Spleen (tissue), 13 donors: ENCODE results near the gene RASEF. TPM values are rescaled to one million over a fixed set of nuclear protein-coding genes. Genes with fewer than 3 reads are reported as not detected.
A peak's percentile ranks its signal among the peaks of the same experiment; 100 is the strongest.

Source experiments
- DNase-seq: peaks from one replicate; pipeline ENCODE4 v3.0.0-alpha.2; 2020
- H3K27ac ChIP-seq, 8 donors: fragments of 200-600 bp; sonication (generic) in 7 of 8; 1 replicate in 4 of 8; 2 replicates in 4 of 8; pipeline versions ENCODE4 v1.5.0 to v1.8.0; 2016 to 2021; ENCODE audit warnings: inconsistent platforms in 4 of 8, mild to moderate bottlenecking in 4 of 8, moderate library complexity in 1 of 8
- H3K27me3 ChIP-seq, 7 donors: fragments of 200-600 bp; sonication (generic) in 6 of 7; replicated peaks in 1 of 7; 1 replicate in 4 of 7; 2 replicates in 3 of 7; pipeline versions ENCODE4 v1.5.0 to v1.8.0; 2016 to 2021; ENCODE audit warnings: inconsistent platforms in 3 of 7, mild to moderate bottlenecking in 1 of 7
- H3K36me3 ChIP-seq, 6 donors: fragments of 200-600 bp; sonication (generic) in 5 of 6; 1 replicate in 4 of 6; 2 replicates in 2 of 6; pipeline versions ENCODE4 v1.5.0 to v1.8.0; 2016 to 2021; ENCODE audit warnings: inconsistent platforms in 2 of 6
- H3K4me1 ChIP-seq, 6 donors: fragments of 200-600 bp; sonication (generic) in 5 of 6; 1 replicate in 3 of 6; 2 replicates in 3 of 6; pipeline versions ENCODE4 v1.5.0 to v1.8.0; 2016 to 2021; ENCODE audit warnings: inconsistent platforms in 3 of 6
- H3K4me3 ChIP-seq, 8 donors: fragments of 200-600 bp; sonication (generic) in 7 of 8; 1 replicate in 4 of 8; 2 replicates in 4 of 8; pipeline versions ENCODE4 v1.5.0 to v1.8.0; 2016 to 2021; ENCODE audit warnings: inconsistent platforms in 4 of 8, mild to moderate bottlenecking in 4 of 8, moderate library complexity in 2 of 8
- H3K9me3 ChIP-seq, 8 donors: fragments of 200-600 bp; sonication (generic) in 7 of 8; 1 replicate in 4 of 8; 2 replicates in 4 of 8; pipeline versions ENCODE4 v1.5.0 to v1.8.0; 2016 to 2021; ENCODE audit warnings: inconsistent platforms in 4 of 8
- POLR2A ChIP-seq, 3 donors: fragments of 450-650 bp; IDR thresholded peaks; one replicate each; pipeline ENCODE4 v1.5.1; 2017; ENCODE audit warnings: antibody characterized with exemption in 3 of 3, mild to moderate bottlenecking in 1 of 3
- POLR2AphosphoS5 ChIP-seq, 3 donors: sonication (generic); formaldehyde crosslinking; IDR thresholded peaks; one replicate each; pipeline ENCODE4 v1.5.1; 2017; ENCODE audit warnings: antibody characterized with exemption in 3 of 3
- WGBS, 5 donors: extraction: QIAGEN DNeasy Blood & Tissue Kit in 3 of 5; methylation state at CpG; one replicate each; pipeline versions ENCODE4 v1.1.5 to v1.1.7; 2013 to 2018; 5-methylcytosine and 5-hydroxymethylcytosine counted together
- intact Hi-C: fragments of 100-400 bp; cut with DNase I; formaldehyde crosslinking; loops from one replicate; pipeline ENCODE4 v1.15.0; 2023; ENCODE audit warnings: low total_unique reads
- long read RNA-seq, 2 donors: transcript quantifications; one replicate each; lab custom pipeline, GENCODE V29; 2026
- polyA plus RNA-seq, 3 donors: library from polyadenylated mRNA; stranded (reverse); fragments of 200-250 nt; gene quantifications; one replicate each; pipeline ENCODE4 v1.2.1, GENCODE V29; 2013
- total RNA-seq, 7 donors: library from RNA; depleted of rRNA in 3 of 7; stranded (reverse); fragments of >200 nt in 3 of 7; fragmentation: NEBNext Ultra II Directional in 4 of 7; extraction: Animal tissue kit (Norgen Biotek cat#: 25700) in 4 of 7; gene quantifications; one replicate each; pipeline versions ENCODE4 v1.1.0 to v1.2.1, GENCODE V29; 2016 to 2021
- TF ChIP-seq, protein P1 (sequence below), 11 experiments: fragments of 200-600 bp in 7 of 11; fragments of 450-650 bp in 4 of 11; sonication (generic) in 4 of 11; IDR thresholded peaks in 8 of 11; conservative IDR thresholded peaks in 3 of 11; 1 replicate in 7 of 11; 2 replicates in 4 of 11; pipeline versions ENCODE4 v1.4.0 to v1.8.0; 2016 to 2021; ENCODE audit warnings: antibody characterized with exemption in 11 of 11, inconsistent platforms in 4 of 11, mild to moderate bottlenecking in 1 of 11
- donor health status: healthy with polysubstance abuse.
- donor health status: DM: no; HTN: no; CAD: no; lungs with moderate emphysema.
- donor health status: DM: no; HTN: no; CAD: no.
- donor health status: Bipolar disorder and iron deficiency.
- donor health status: healthy.
- donor health status: DM: no; HTN: no; CAD: no.
- donor health status: DM: yes; HTN: yes; CAD: no.

RASEF gene
- total RNA-seq (under 1 TPM; 0.13 to 0.72 (median 0.39) TPM), polyA plus RNA-seq (under 1 TPM; 0.04 to 0.11 (median 0.10) TPM)
- long read RNA-seq, donor 1, result 0 reads
- long read RNA-seq, donor 2, result 0 reads

DNA sequence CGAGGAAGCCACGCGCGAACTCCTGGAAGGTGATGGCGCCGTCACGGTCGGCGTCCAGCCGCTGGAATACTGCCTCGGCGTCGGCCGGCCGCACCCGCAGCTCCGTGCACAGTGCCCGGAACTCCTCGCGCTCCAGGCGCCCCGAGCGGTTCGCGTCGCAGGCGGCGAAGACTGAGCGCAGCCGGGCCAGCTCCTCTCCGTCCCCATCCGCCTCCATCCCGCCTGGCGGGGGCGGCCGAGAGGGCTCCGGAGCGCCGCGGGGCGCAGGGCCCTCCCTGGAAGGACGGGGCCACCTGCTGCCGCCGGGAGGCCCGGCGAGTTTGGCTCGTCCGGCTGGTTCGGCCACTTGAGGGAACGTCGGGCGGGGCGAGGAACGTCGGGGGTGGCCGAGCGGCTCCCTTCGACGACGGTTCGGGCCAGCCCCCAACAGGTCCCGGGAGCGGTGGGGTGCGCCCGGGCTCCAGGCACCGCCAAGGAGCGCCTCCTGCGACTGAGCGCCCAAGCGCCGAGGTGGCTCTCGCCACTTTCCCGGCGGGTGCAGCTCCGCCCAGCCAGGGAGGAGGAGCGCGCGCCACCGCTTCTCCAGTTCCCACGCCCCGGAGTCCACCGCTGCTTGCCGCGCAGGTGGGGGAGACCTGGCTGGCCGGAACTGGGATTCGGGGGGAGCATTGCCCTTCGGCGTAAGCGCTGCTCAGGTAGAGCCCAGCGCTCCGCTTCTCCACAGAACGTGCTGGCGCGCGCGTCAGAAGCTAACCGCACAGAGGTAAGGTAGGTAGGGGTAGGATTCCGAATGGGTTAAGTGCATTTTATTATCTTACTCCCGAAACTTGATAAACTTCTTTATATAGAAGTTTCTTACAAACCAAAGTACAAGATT lies at the start of gene RASEF:
Gene RASEF, minus strand, starts transcription at position 492 of the 877 bp plus-strand sequence. Its CDS starts 275 bp downstream, at position 217.
- Histone ChIP-seq H3K4me3 (peak within 1 kb of the TSS in 7 of 8 donors; percentile 4 to 50 (median 21)), H3K27me3 (peaks cover 5 to 77% (median 51%) of the 10 kb centered on the region in 7 donors), H3K9me3 (peaks cover 0 to 7% (median 0%) of the 10 kb centered on the region in 8 donors), H3K27ac (no peak within 1 kb of the TSS), H3K4me1 (peaks cover 0 to 17% (median 10%) of the 10 kb centered on the region in 6 donors), H3K36me3 (no peaks in the 10 kb centered on the region)
- intact Hi-C loops, result no loop called here
- DNase-seq, result peak; percentile 74
- WGBS, 5 donors, result 2 to 7% (median 4%) methylated on average over 21 to 99 of the region's 99 CpGs
- TF ChIP-seq, protein P1, sequence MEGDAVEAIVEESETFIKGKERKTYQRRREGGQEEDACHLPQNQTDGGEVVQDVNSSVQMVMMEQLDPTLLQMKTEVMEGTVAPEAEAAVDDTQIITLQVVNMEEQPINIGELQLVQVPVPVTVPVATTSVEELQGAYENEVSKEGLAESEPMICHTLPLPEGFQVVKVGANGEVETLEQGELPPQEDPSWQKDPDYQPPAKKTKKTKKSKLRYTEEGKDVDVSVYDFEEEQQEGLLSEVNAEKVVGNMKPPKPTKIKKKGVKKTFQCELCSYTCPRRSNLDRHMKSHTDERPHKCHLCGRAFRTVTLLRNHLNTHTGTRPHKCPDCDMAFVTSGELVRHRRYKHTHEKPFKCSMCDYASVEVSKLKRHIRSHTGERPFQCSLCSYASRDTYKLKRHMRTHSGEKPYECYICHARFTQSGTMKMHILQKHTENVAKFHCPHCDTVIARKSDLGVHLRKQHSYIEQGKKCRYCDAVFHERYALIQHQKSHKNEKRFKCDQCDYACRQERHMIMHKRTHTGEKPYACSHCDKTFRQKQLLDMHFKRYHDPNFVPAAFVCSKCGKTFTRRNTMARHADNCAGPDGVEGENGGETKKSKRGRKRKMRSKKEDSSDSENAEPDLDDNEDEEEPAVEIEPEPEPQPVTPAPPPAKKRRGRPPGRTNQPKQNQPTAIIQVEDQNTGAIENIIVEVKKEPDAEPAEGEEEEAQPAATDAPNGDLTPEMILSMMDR (IDR thresholded peaks at IDR 0.05 in 8 of 11, conservative IDR thresholded peaks at IDR 0.05 in 3 of 11), result no peak
- TF ChIP-seq POLR2A (IDR thresholded peaks at IDR 0.05) (no peak), POLR2AphosphoS5 (IDR thresholded peaks at IDR 0.05) (no peak)

DNA sequence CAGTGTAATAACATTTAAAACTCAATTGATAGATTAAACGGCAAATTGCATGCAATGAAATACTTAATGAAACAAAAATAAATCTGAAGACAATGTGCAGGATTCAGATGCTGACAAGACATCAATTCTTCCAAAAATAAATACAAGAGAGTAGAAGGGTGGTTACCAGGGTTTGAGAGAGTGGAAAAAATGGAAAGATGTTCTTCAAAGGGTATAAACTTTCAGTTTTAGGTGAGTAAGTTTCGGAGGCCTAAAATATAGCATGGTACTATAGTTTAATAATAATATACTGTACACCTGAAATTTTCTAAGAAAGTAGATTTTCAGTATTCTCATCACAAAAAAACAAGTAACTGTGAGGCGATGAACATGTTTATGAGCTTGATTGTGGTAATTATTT lies 48.2 kb upstream of the RASEF start:
- Histone ChIP-seq H3K4me1 (no peaks in the 10 kb centered on the region), H3K36me3 (no peaks in the 10 kb centered on the region), H3K27ac (no peak overlapping the region), H3K9me3 (peaks cover 0 to 41% (median 32%) of the 10 kb centered on the region in 8 donors), H3K4me3 (no peak overlapping the region), H3K27me3 (no peaks in the 10 kb centered on the region)
- WGBS, 5 donors, result 89 to 96% (median 92%) methylated on average over 3 of the region's 3 CpGs
- TF ChIP-seq, protein P1 (IDR thresholded peaks at IDR 0.05 in 8 of 11, conservative IDR thresholded peaks at IDR 0.05 in 3 of 11), result no peak
- no peak for TF ChIP-seq POLR2A (IDR thresholded peaks at IDR 0.05)
- no peak for TF ChIP-seq POLR2AphosphoS5 (IDR thresholded peaks at IDR 0.05)
- DNase-seq, result no peak
- intact Hi-C loops, result no loop called here

DNA sequence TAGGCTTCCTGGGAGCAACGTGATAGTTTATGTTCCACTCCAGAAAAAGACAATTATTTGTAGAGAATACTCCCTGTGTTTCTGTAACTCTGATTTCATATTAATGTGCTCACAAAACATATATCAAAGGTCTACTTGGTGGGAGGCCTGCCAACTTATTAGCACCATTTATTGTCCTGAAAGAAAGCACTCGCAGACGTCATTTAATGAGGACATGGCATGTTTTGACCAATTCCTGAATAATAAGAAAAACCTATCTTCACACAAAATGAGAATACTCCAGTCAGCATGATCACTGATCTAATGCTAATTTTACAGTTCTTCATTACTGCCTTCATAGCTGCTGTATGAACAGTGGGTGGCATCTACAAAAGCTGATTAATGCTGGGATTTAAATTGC lies 46.4 kb upstream of the RASEF start:
- Histone ChIP-seq H3K4me3 (no peak overlapping the region), H3K27me3 (no peaks in the 10 kb centered on the region), H3K27ac (no peak overlapping the region), H3K36me3 (no peaks in the 10 kb centered on the region), H3K9me3 (peaks cover 0 to 24% (median 20%) of the 10 kb centered on the region in 8 donors), H3K4me1 (no peaks in the 10 kb centered on the region)
- no peak for DNase-seq
- WGBS, 5 donors, result 76 to 88% (median 83%) methylated on average over 3 of the region's 3 CpGs
- TF ChIP-seq POLR2AphosphoS5 (IDR thresholded peaks at IDR 0.05), result no peak
- TF ChIP-seq POLR2A (IDR thresholded peaks at IDR 0.05), result no peak
- TF ChIP-seq, protein P1 (IDR thresholded peaks at IDR 0.05 in 8 of 11, conservative IDR thresholded peaks at IDR 0.05 in 3 of 11), result no peak
- intact Hi-C loops, result no loop called here

DNA sequence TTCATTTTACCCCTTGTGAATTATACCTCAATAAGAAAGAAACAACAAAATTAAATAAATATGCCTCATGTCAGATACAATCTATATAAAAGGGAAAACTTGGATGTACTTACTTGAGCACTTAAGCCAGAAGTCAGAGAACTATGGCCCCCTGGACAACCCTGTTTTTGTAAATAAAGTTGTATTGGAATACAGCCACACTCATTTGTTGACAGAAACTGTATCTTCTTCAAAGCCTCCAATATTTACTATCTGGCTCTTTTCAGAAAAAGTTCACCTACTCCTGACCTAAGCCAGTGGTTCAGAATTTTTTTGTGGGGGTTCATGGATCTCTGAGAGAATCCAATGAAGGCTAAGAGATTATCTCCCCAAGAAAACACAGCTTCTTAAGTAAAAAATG lies 45.3 kb upstream of the RASEF start:
- Histone ChIP-seq H3K9me3 (peaks cover 0 to 13% (median 10%) of the 10 kb centered on the region in 8 donors), H3K27ac (no peak overlapping the region), H3K4me3 (no peak overlapping the region), H3K36me3 (no peaks in the 10 kb centered on the region), H3K27me3 (no peaks in the 10 kb centered on the region), H3K4me1 (no peaks in the 10 kb centered on the region)
- DNase-seq, result no peak
- intact Hi-C loops, result no loop called here
- TF ChIP-seq POLR2A (IDR thresholded peaks at IDR 0.05), result no peak
- TF ChIP-seq, protein P1 (IDR thresholded peaks at IDR 0.05 in 8 of 11, conservative IDR thresholded peaks at IDR 0.05 in 3 of 11), result no peak
- no peak for TF ChIP-seq POLR2AphosphoS5 (IDR thresholded peaks at IDR 0.05)
